IPS-15b (cell line): Measurements from ENCODE around the gene MPC1L.

Source experiments
- H3K27me3 ChIP-seq: one replicate; pipeline ENCODE4 v1.6.1; 2013; ENCODE audit warnings: low read length; ENCODE audit not compliant: control insufficient read depth, insufficient read depth
- H3K36me3 ChIP-seq: one replicate; pipeline ENCODE4 v1.6.1; 2013; ENCODE audit warnings: low read length; ENCODE audit not compliant: control insufficient read depth, insufficient read depth
- H3K4me1 ChIP-seq: one replicate; pipeline ENCODE4 v1.6.1; 2013; ENCODE audit warnings: mild to moderate bottlenecking, low read length; ENCODE audit not compliant: control insufficient read depth, insufficient read depth
- H3K4me3 ChIP-seq: one replicate; pipeline ENCODE4 v1.5.1; 2013; ENCODE audit warnings: low read depth, low read length
- H3K9ac ChIP-seq: one replicate; pipeline ENCODE4 v1.6.1; 2013; ENCODE audit warnings: low read depth, mild to moderate bottlenecking, low read length
- H3K9me3 ChIP-seq: one replicate; pipeline ENCODE4 v1.6.1; 2013; ENCODE audit warnings: mild to moderate bottlenecking, low read length; ENCODE audit not compliant: control insufficient read depth, insufficient read depth

MPC1L gene

GRCh38 chrX:40663880-40664630 lies 40.8 kb downstream of the MPC1L start:
- Histone ChIP-seq H3K9ac (no peak overlapping the region), H3K9me3 (no peaks in the 10 kb centered on the region), H3K36me3 (peaks cover 28% of the 10 kb centered on the region), H3K4me1 (peaks cover 4% of the 10 kb centered on the region), H3K27me3 (no peaks in the 10 kb centered on the region), H3K4me3 (no peak overlapping the region)

GRCh38 chrX:40671126-40671525 lies 47.9 kb downstream of the MPC1L start:
- Histone ChIP-seq H3K27me3 (no peaks in the 10 kb centered on the region), H3K9ac (no peak overlapping the region), H3K4me1 (no peaks in the 10 kb centered on the region), H3K9me3 (no peaks in the 10 kb centered on the region), H3K4me3 (no peak overlapping the region), H3K36me3 (peaks cover 32% of the 10 kb centered on the region)
